NCI-H774 (cell line): Measurements from ENCODE around the gene NISCH.

Experiments
- DNase-seq: peaks from one replicate; lab custom pipeline; 2025; lab: John Stamatoyannopoulos, UW

NISCH gene

DNA sequence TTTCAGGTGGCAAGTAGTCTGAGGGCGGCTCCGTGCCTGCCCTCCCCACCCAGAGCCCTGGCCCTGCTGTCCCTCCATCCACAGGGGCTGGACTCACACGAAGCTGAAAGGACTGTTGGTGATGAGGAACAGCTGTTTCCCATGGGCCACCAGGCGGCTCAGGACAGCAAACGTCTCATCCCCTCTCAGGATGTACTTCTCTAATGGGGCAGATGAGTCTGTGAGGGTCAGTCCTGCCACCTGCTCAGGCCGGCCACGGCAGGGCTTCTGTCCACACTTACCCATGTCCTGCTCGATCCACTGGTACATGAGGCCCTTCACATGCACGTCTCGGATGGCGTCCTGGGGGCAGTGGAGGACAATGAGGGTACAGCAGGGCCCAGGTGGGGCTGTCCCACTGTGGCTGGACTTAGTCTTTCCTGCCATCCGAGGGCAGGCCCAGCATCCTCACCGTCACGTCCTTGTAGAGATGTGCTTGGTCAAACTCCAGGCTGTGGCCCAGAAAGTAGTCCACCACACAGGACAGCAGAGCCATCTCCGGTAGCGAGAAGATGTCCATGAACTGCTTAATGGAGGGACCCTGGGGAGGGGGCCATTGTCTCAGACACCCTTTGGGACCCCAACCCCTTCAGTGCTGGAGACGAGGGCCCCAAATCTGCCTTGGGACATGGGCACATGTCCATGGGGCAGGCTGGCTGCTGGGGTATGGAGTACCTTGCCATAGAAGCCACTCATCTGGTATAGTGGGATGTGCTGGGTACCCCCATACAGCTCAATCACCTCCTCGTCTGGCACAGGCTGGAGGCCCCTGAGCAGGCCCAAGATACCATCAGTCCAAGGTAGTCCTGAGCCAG lies 72.6 kb downstream of the NISCH start:
- no peak for DNase-seq

- DNase-seq, result no peak
Measured at GRCh38 chr3:52528586-52529375, 73.4 kb downstream of the NISCH start.

- DNase-seq, result no peak
Measured at GRCh38 chr3:52529376-52530333, 74.3 kb downstream of the NISCH start.

- no peak for DNase-seq
Measured at GRCh38 chr3:52530918-52531826, 75.8 kb downstream of the NISCH start.

GRCh38 chr3:52531860-52532516 lies 76.6 kb downstream of the NISCH start:
- no peak for DNase-seq

DNA sequence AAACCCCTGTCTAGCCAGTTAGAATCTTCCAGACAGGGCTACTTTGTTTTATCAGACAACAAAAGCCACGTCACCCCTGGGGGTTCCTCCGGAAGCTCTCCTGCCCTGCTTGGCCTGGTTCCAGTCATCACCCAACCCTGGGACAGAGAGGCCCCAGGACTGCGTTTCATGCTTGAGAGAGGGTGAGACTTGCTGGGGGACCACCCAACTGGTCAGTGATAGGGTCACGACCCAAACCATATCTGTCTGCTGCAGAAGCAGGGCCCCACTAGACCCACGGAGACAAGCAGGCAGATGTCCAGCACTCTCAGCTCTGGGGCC lies 77.1 kb downstream of the NISCH start:
- no peak for DNase-seq

DNA sequence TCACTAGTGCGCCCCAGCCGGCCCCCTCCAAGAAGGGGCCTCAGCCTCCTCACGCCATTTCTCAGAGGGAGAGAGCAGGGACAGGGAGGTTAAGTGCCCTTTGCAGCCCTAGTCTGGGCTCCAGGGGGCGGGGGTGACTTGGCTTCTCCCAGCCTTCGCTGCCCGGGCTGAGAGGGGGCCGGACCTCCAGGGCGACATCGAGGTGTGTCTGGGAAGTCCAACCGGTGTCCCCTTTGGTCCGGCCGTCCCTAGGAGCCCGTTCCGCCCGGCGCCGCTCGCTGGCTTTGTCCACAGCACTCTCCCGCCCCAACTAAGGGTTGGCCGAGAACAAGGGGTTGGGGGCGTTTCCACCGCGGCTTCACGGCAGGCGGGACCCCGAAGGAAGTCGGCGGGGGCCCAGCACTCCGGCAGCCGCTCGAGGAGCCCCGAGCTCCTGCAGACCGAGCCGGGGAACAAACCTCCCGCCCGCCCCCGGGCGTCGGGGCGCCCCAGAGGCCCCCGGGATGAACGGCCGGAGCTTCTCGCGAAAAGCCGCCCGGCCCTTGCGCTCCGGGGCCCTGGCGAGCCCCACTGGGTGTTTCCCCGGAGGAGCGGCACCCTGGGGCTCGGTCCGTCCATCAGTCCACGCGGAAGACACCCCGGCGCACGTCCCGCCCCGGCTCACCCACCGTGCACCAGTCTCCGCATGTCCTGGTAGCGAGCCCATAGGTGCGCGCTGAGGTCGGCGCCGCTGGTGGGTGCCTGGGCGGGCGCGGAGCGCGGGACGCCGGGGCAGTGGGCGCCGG lies 77.6 kb downstream of the NISCH start:
- no peak for DNase-seq

- peak; percentile 57 for DNase-seq
Measured at GRCh38 chr3:52533623-52534280, 78.3 kb downstream of the NISCH start, which contains the start of gene NT5DC2. Gene NT5DC2, minus strand, starts transcription at chr3:52533857. Its CDS starts 120 bp downstream, at chr3:52533737.

DNA sequence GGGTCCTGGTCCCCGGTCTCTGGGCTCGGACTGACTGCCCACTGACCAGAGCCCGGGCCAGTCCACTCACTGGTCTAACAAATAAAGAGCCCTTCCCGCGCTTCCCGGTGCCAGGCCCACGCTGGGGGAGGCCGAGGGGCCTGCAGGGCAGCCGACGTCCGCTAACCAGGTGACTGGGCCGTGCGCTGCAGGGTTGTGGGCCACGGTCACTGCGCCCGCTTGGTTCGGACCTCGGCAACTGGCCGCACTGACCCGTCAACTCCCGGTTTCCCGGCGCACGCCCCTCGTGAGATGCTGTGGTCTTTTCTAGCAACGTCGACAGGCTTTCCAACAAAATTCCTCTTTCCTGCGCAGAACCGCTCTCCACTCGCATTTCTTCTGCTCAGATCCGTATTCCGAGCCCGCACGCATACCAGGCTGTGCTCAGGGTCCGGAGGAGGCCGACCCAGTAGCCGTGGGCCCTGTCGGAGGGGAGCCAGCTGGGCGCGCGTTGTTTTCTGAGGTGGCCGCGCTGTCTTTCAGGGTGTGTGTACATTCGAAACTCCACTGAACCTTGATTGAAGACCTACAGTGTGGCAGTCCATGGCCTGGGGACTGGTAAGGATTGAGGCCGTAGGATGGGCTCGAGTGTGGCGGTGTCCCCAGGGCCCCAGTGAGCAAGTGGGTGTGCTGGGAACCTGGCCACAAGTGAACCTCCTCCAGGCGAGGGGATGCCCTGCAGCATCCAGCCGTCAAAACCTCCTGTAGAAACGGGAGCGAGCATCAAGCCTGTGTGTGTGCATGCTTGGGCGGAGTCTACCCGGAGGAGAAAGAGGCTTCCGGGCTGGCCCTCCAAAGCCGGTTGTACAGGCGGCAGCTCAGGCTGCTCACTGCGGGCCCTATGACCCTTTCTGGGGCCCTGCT lies 79.1 kb downstream of the NISCH start:
- peak; percentile 12 for DNase-seq

GRCh38 chr3:52535411-52536111 lies 80.2 kb downstream of the NISCH start:
- no peak for DNase-seq

GRCh38 chr3:52536112-52536368 lies 80.6 kb downstream of the NISCH start:
- no peak for DNase-seq

DNA sequence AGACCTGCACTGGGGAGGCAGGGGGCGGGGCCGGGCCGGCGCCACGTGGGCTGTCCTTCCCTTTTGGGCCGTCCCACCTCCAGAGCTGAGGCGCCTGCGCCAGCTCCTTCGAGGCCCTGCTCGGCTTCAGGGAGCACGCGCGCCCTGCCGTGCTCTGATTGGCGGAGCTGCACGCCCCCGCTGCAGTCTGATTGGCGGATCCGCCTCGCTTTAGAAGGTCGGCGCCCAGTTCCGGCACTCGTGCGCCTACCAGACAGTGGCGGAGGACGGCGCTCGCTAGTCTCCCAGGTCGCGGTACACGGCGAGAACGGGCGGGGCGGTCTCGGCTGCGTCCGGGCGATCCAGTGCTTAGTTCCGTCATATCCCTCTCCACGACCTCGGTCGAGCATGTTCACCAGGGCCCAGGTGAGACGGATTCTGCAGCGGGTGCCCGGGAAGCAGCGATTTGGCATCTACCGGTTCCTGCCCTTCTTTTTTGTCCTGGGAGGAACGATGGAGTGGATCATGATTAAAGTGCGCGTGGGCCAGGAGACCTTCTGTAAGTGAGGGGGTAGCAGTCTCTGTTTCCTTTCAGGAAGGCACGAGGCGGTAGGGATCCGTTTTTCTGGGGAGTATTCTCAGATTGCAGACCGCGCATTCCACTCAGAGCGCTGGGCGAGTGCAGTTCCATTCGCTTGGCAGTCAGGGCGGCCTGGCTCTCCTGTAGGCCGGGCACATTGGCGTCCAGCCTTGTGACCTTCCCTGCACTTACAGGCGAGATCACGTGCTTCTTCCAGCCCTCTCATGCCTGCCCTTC lies 81.2 kb downstream of the NISCH start, which contains the start of gene UQCC5:
Gene UQCC5 (plus strand): TSS at position 237 of the 796 bp plus-strand sequence. CDS start 151 bp downstream, at position 388.
- peak; percentile 90 for DNase-seq

DNA sequence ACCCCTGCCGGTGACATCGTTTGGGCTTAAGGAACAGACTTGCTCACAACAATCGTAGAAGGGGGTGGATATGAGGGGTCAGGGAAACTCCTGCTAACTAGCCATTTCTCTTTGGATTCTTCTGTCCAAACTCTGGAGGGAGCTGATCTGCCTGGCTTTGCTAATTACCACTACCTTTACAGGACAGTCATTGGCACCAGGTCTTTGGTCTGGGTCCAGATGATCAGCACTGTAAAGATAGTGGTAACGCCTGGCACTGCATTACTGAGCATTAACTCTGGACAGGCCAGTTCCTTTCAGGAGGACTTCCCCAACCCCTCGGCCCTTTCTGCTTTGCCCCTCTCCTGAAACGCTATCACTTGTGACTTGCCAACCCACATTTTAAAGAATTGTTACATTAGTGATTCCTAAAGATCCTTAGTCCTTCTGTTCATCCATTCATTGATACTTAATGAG lies 81.8 kb downstream of the NISCH start:
- DNase-seq, result no peak

DNA sequence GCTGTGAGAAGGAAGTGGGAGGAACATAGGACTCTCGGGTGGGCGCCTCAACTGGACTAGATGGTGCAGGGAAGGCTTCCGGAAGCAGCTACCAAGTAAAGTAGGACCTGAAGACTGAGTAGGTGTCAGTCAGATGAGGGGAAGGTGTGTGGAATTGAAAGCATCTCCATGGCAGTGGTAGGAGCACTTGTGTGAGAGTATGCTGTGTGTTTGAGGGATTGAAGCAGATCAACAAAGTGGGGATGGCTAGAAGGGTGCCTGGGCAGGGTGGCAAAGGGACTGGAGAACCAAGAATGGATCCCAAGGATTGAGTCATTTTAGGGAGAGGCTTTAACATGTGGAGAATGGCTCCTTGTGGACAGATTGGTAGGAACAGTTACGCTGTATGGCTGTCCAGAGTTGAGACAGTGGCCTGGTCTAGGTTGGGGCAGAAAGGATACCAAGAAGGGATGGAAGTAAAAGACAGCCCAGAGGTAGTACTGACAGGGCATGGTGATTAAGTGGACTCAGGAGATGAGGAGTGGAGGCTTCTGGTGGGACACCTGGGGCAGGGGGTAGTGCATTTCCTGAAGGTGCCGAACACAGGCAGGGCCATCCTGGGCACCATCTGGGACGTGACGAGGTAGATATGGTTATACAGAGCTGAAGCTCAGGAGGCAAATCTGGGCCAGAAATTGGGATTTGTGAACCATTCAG lies 82.5 kb downstream of the NISCH start:
- DNase-seq, result no peak

GRCh38 chr3:52539010-52539653 lies 83.7 kb downstream of the NISCH start:
- DNase-seq, result no peak
